GM12865 (cell line): Measurements from ENCODE around the gene SORL1-AS1.

Experiments used
- DNase-seq: peaks from one replicate; pipeline ENCODE4 v3.0.0; 2010; ENCODE audit warnings: low read depth
- H3K4me3 ChIP-seq: 2 replicates; pipeline ENCODE4 v1.5.1; 2011; ENCODE audit warnings: mild to moderate bottlenecking, low read depth, low read length, control low read depth
- TF ChIP-seq, protein P1 (sequence below): IDR thresholded peaks from 2 replicates; pipeline ENCODE4 v1.5.1; 2011; ENCODE audit warnings: low read length, control low read depth, low read depth, inconsistent platforms; ENCODE audit not compliant: insufficient read depth; ENCODE audit errors: missing control alignments

SORL1-AS1 gene

DNA sequence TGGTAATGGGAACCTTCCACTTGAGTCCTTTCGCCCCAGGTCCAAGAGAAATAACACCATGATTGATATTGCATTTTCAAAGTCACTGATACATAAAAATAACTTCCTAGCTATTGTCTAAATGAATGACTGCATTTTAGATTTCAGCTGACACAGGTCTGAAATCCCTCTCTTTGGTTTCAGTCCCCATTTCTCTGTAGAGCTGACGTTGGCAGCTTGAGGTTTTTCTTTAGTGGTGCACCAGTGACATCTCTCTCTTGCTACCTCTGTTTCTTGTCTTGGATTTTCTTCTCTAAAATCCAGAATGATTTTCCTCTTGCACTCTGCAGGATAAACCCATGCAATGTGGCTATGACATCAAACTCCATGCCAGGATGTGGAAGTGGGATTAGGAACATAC lies 32.4 kb downstream of the SORL1-AS1 start:
- no peak overlapping the region for H3K4me3 ChIP-seq
- DNase-seq, result peak; percentile 44
- TF ChIP-seq, protein P1, sequence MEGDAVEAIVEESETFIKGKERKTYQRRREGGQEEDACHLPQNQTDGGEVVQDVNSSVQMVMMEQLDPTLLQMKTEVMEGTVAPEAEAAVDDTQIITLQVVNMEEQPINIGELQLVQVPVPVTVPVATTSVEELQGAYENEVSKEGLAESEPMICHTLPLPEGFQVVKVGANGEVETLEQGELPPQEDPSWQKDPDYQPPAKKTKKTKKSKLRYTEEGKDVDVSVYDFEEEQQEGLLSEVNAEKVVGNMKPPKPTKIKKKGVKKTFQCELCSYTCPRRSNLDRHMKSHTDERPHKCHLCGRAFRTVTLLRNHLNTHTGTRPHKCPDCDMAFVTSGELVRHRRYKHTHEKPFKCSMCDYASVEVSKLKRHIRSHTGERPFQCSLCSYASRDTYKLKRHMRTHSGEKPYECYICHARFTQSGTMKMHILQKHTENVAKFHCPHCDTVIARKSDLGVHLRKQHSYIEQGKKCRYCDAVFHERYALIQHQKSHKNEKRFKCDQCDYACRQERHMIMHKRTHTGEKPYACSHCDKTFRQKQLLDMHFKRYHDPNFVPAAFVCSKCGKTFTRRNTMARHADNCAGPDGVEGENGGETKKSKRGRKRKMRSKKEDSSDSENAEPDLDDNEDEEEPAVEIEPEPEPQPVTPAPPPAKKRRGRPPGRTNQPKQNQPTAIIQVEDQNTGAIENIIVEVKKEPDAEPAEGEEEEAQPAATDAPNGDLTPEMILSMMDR, result no peak

DNA sequence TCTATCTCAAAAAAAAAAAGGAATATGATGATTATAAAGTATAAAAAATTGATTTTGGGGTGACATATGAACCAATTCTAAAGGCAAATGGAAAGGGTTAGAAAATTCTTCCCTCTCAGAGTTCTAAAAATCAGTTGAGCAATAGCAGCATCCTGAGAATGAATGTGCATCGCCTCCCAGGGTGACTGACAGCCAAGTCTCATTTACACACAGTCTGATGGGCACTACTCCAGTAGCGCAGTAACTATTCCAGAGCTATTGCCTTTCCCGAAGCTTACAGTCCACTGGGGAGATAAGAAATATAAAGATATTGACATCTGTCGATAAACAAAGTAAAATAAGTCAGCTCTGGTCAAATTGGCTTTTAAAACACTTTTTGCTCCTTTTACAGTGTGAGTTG lies 32.9 kb downstream of the SORL1-AS1 start:
- H3K4me3 ChIP-seq, result no peak overlapping the region
- TF ChIP-seq, protein P1, result no peak
- no peak for DNase-seq

DNA sequence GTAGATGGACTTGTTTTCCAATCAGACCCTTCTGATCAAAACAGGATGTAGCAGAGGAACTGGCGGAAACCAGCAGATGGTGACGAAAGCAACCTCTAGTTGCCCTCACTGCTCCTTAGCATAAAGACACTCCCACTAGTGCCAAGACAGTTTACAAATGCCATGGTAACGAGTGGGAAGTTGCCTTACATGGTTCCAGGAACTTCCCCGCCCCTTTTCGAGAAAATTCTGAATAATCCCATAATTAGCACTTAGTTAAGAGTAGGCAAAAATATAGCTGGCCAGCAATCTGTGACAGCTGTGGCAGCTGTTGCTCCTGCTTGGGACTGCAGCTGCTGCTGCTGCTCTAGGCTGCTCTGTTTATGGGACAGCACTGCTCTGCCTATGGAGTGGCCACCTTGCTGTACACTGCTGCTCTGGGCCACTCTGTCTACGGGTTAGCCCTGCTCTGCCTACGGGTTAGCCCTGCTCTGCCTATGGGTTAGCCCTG lies 34.1 kb downstream of the SORL1-AS1 start:
- TF ChIP-seq, protein P1, result no peak
- DNase-seq, result peak; percentile 29

DNA sequence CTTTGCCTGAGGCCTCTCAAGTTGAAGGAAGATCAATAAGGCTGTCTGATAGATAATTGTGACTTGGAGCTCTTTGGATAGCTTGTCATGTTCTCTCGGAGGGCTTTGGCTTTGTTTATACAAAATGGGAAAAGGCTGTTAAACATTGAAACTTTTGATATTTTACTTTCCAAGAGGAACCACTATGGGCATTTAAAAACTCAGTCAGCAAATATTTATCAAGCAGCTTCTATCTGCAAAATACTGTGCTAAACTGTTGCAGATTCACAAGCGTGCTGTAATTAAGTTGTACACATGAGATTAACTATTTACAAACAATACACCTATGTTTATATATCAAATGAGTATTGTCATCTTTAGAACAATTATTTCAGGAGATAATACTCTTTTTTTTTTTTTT lies 35.2 kb downstream of the SORL1-AS1 start:
- H3K4me3 ChIP-seq, result no peak overlapping the region
- TF ChIP-seq, protein P1, result no peak
- DNase-seq, result no peak

More for the DNA sequence above, 34.1 kb downstream of the SORL1-AS1 start:
- H3K4me3 ChIP-seq, result no peak overlapping the region

DNA sequence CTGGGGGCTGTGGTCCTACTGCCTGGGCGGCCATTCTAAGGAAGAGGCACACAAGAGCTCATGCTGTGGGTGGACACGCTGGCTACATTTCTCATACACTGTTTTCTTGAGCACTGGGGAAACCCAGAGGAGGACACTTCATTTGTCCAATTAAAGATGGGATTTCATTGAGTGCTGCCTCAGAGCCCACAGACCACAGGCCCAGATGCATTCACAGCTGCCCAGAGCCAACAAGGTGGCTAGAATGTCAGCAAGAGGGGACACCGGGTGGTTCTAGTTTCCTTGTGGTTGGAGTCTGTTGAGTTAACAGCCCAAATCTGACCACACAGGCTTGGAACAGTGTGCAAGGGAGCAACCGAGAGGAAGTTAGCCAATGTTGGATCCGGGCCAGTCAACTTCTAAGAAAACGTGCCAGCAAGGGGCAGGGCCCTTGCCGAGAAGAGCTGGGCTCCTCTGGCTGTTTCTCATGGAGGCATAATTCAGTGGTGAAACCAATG lies 35.7 kb downstream of the SORL1-AS1 start:
- DNase-seq, result peak; percentile 90
- no peak overlapping the region for H3K4me3 ChIP-seq
- TF ChIP-seq, protein P1, result no peak

DNA sequence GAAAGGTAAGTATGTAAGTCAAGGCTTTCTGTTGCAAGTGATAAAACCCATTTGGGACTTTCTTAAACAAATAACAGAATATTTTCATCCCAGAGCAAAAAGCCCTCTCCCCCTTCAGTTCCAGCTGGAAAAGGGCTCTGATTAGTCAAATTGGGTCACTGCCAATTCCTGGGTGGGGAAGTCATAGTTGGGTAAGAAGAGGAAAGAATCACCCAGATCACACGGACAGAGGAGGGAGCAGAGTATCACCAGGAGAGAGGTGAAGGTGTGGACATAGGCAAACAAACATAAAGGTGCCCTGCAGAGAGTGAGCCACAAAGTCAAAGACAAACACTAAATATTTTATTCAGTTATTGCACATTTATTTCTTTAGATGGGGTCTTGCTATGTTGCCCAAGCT lies 36.9 kb downstream of the SORL1-AS1 start:
- DNase-seq, result no peak
- no peak overlapping the region for H3K4me3 ChIP-seq
- TF ChIP-seq, protein P1, result no peak

DNA sequence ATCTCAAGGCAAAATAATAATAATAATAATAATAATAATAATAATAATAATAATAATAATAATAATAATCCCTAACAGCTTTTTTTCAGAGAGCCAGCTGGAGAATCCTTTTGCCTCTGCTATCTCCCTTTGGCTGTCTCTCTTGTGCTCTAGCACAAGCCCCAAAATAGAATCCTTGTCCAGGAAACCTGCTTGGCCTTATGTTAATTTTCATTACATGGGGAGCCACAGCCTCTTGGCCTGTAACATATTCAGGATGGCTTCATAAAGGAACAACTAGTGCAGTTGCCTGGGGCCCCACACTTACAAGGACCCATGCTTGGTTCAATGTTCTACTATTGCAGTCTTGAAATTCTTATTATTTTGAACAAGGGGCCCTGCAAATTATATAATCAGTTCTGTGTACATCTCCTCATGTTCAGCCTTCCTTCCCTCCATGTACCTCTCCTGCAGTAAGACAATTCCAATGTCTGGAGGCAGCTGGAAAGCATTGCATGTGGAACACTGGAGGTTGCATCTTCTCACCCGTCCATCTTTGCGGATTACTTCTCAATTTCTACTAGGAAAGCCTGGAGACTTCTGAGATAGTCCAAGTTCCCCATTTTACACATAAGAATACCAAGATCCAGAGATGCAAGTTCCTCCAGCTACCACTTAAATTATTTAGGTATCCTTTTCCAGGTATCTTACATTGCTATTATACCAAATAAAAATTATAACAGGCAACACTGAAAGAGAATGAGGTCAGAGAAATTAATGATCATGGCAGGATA lies 38.4 kb downstream of the SORL1-AS1 start:
- DNase-seq, result no peak
- TF ChIP-seq, protein P1, result no peak
- H3K4me3 ChIP-seq, result no peak overlapping the region
